ENCODE results near the gene TSKU. TPM values are rescaled to one million over a fixed set of nuclear protein-coding genes. Genes with fewer than 3 reads are reported as not detected.

The TSKU gene
- total and polyA plus RNA-seq, 9 of the 15 experiments (the other 6 are each of a cell fraction or from before 2014, with no cell fraction given) = 0.60 to 11.9 (median 8.4) TPM

DNA sequence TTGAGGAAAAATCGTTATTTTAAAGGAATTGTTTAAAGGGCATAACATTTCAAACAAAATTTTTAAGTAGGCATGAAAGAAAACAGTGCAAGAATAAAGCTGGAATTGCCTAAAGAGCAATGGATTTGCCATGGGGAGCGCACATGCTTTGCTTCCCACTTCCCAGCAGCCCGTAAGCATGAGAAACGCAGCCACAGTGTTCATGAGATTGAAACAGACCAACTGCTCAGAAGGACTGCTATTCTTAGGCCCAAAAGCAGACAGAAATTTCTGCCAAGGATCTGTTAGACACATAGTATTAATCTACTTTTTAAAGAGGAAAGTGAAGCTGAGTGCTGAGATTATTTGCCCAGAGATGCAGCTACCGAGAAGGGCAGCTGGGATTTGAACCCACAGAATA, 34.2 kb upstream of the TSKU start:
- no peak for ATAC-seq
- no peak for FAIRE-seq
- H3K9me1 ChIP-seq (ENCODE audit: control insufficient read depth, insufficient read depth, low read length) = no peaks in the 10 kb centered on the region

More for the DNA sequence above, 34.2 kb upstream of the TSKU start:
- Histone ChIP-seq H3K79me2 (ENCODE audit: control insufficient read depth, insufficient read depth, low read length) (no peaks in the 10 kb centered on the region), H3K4me1 (replicated peaks in 1 of 2; ENCODE audit: control insufficient read depth in 2 of 2, insufficient read depth in 2 of 2, low read length in 2 of 2) (peaks cover 44 to 53% of the 10 kb centered on the region in 2 experiments; a peak in 4 of 5 replicates), H3K9ac (ENCODE audit: insufficient read depth in 1 of 2, low read depth in 2 of 2, low read length in 2 of 2) (no peak overlapping the region), H3K27me3 (ENCODE audit: control insufficient read depth in 2 of 2, insufficient read depth in 2 of 2, low read length in 2 of 2) (no peaks in the 10 kb centered on the region), H3K4me3 (no peak overlapping the region), H3K9me3 (replicated peaks; ENCODE audit: control insufficient read depth, insufficient read depth, low read depth, low read length) (0 out of 2 replicates have a peak, but pooled peaks cover 2% of the 10 kb centered on the region), H3K27ac (ENCODE audit: extremely low read depth, low read depth, low read length) (no peak overlapping the region), H2AFZ (ENCODE audit: low read depth, low read length) (peak overlapping the region; percentile 1; the same call in 1 of the 2 replicates), H4K20me1 (replicated peaks; ENCODE audit: control insufficient read depth, insufficient read depth, low read length) (no peaks in the 10 kb centered on the region), H3K4me2 (ENCODE audit: insufficient read depth, low read length) (no peak overlapping the region), H3K36me3 (ENCODE audit: control insufficient read depth, insufficient read depth, low read length) (no peaks in the 10 kb centered on the region)
- TF ChIP-seq ETV1 (tag; conservative IDR thresholded peaks at IDR 0.05; ENCODE audit: low read depth) (no peak), TAF9B (IDR thresholded peaks at IDR 0.05; ENCODE audit: partially characterized antibody) (no peak), CBX1 (IDR thresholded peaks at IDR 0.05; ENCODE audit: low read depth) (no peak), ZNF408 (CRISPR knock-in tag; IDR thresholded peaks at IDR 0.05; ENCODE audit: low read depth) (no peak), JUND (IDR thresholded peaks at IDR 0.05; ENCODE audit: borderline replicate concordance, low read depth, low read length) (no peak), JUND (tag; IDR thresholded peaks at IDR 0.05; ENCODE audit: borderline replicate concordance, low read depth, low read length) (no peak), SMAD1 (IDR thresholded peaks at IDR 0.05; ENCODE audit: low read depth, low read length, partially characterized antibody) (no peak)
- TF ChIP-seq, protein P1, sequence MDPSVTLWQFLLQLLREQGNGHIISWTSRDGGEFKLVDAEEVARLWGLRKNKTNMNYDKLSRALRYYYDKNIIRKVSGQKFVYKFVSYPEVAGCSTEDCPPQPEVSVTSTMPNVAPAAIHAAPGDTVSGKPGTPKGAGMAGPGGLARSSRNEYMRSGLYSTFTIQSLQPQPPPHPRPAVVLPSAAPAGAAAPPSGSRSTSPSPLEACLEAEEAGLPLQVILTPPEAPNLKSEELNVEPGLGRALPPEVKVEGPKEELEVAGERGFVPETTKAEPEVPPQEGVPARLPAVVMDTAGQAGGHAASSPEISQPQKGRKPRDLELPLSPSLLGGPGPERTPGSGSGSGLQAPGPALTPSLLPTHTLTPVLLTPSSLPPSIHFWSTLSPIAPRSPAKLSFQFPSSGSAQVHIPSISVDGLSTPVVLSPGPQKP (CRISPR knock-in tag; IDR thresholded peaks at IDR 0.05) = no peak
- TF ChIP-seq, protein P2, sequence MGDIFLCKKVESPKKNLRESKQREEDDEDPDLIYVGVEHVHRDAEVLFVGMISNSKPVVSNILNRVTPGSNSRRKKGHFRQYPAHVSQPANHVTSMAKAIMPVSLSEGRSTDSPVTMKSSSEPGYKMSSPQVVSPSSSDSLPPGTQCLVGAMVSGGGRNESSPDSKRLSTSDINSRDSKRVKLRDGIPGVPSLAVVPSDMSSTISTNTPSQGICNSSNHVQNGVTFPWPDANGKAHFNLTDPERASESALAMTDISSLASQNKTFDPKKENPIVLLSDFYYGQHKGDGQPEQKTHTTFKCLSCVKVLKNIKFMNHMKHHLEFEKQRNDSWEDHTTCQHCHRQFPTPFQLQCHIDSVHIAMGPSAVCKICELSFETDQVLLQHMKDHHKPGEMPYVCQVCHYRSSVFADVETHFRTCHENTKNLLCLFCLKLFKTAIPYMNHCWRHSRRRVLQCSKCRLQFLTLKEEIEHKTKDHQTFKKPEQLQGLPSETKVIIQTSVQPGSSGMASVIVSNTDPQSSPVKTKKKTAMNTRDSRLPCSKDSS (IDR thresholded peaks at IDR 0.05; ENCODE audit: low read depth, partially characterized antibody) = no peak
- TF ChIP-seq, protein P3, sequence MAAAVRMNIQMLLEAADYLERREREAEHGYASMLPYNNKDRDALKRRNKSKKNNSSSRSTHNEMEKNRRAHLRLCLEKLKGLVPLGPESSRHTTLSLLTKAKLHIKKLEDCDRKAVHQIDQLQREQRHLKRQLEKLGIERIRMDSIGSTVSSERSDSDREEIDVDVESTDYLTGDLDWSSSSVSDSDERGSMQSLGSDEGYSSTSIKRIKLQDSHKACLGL (CRISPR knock-in tag; IDR thresholded peaks at IDR 0.05; ENCODE audit: borderline replicate concordance, poor library complexity, severe bottlenecking) = no peak
- TF ChIP-seq, protein P4, sequence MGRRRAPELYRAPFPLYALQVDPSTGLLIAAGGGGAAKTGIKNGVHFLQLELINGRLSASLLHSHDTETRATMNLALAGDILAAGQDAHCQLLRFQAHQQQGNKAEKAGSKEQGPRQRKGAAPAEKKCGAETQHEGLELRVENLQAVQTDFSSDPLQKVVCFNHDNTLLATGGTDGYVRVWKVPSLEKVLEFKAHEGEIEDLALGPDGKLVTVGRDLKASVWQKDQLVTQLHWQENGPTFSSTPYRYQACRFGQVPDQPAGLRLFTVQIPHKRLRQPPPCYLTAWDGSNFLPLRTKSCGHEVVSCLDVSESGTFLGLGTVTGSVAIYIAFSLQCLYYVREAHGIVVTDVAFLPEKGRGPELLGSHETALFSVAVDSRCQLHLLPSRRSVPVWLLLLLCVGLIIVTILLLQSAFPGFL (CRISPR knock-in tag; IDR thresholded peaks at IDR 0.05) = no peak
- TF ChIP-seq, protein P5, sequence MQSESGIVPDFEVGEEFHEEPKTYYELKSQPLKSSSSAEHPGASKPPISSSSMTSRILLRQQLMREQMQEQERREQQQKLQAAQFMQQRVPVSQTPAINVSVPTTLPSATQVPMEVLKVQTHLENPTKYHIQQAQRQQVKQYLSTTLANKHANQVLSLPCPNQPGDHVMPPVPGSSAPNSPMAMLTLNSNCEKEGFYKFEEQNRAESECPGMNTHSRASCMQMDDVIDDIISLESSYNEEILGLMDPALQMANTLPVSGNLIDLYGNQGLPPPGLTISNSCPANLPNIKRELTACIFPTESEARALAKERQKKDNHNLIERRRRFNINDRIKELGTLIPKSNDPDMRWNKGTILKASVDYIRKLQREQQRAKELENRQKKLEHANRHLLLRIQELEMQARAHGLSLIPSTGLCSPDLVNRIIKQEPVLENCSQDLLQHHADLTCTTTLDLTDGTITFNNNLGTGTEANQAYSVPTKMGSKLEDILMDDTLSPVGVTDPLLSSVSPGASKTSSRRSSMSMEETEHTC (IDR thresholded peaks at IDR 0.05) = no peak
- ChIA-PET CTCF (ENCODE audit: low intra/inter-chr PET ratio) (no interaction called here), POLR2A (interaction anchor here (0.6 to 1.2 kb wide), 4 partner anchors 9 to 47 kb away, joined by 3 read pairs; no protein-coding TSS in a partner anchor)
- intact Hi-C loops (cut with micrococcal nuclease) = no loop called here
- 69% methylated on average over 5 of the region's 5 CpGs for WGBS (ENCODE audit: insufficient coverage, low coverage, missing lambda C conversion rate)
- in situ Hi-C loops (cut with MboI) = no loop called here
- BruUV-seq (replicated peaks) = no TSS peak
- DNase-seq (ENCODE audit: extremely low read depth in 1 of 4, low spot score in 3 of 4) = no peak

Measured in K562 (cell line).